Activated CD4-positive, CD25-positive, alpha-beta regulatory T cell treated with anti-CD3 and anti-CD28 coated beads, Interleukin-2, amount 50 U/mL, for 72 hours (primary cell): ENCODE data around the gene C5orf58.
A peak's percentile ranks its signal among the peaks of the same experiment; 100 is the strongest.
"Not testable (repeated sequence)": the region's sequence is repeated elsewhere in the genome, so short reads cannot be mapped to it uniquely, and the experiment has no call there.

Experiments used
- DNase-seq: peaks from one replicate; pipeline ENCODE4 v3.0.0; 2021

C5orf58 gene

DNA sequence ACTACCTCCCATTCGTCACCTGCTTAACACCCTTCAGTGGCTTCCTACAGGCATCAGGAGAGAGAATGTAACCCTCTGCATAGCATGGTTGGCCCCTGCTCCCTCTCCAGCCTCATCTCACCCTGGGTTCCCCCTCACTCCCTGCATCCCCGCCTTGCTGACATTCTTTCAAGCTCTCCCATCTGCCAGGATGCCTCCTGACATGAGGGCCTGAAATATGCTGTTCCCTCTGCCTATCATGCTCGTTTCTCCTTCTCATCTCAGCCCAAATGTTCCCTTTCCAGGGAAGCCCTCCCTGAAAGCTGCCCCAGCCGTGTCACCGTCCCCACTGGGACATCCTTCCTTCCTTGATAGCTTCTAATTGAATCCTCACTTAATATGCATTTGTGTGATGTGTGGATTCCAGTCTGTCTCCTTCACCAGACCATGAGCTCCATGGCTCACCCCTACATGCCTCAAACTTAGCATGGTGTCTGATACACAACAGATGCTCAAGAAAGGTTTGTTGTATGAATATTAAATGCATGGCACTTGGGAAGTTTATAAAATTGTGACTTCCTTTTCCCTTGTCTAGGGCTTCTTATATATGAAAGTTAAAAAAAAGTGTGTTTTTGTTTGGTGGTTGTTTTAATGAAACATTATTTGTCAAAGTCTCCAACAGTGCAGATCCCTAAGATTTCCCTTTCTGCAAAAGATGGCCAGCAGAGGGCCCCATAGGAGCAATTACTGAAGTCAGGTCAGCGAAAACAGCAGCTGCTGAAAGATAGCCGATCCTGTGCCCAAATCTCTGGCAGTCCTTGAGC lies 7.3 kb upstream of the C5orf58 start:
- DNase-seq = peak; percentile 72

DNA sequence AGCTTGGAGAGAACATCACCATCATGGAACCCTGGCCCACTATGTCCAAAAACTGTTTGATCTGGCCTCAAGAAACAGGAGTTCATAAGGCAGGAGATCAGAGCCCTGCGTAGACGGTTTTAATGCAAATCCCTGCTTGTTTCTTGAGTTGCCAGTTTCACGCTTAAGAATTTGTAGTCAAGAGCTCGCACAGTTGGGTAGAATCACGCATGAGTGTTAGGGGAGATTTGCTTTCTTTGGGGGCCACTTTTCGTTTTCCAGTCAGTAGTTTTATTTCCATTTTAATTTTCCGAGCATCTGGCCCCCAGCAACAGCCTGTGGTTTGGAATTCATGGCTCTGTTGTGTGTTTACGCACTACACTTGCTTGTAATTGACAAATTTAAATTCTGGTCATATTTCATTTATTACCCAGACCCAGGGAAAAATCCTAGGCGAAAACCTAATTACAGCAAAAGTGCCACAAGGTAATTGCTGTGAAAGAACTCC lies 6.6 kb upstream of the C5orf58 start:
- no peak for DNase-seq

DNA sequence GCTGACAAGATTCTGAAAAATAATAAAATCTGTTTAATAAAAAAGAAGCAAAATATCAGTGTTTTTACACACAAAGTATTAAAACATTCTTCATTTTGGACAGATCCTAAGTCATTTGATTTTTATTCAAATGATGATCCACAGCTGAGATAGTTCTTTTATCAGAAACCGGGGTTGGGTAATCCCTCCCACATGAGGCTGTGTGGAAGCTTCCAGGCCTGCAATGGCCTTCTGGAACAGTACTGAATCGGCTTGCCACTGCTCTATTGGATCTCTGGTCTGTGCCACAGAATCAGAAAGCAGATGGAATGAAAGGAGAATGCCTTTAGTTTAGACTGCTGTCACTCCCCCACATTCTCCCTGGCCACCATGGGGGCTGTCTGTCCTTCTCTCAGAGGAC lies 6.1 kb upstream of the C5orf58 start:
- DNase-seq = no peak

DNA sequence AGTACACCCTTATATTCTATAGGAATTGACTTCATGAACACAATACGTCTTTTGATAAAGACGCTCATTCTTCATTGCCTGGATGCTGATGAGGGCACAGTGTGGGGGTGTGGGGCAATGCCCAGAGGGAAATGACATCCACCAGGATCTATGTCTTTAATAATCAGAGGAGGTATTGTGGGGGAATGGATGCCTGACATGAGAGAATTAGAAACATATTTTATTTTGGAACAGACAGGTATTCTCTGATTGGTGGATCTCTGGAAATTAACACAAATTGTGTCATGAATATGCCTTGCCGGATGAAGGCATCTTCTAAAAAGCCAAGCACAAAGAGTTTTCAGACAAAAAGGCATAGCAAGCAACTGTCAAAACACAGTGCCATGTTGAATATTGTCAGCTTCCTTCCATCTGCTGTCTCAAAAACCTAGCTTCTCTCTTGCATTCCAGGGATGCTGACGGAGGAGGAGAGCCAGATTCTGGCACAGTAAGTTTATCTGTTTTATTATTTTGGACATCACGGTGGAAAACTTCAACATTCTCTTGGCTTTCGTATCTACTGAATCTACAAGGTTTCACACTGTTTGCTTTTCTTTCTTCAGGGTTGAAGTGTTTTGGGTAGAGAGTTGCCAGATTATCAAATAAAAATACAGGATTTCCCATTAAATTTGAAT lies 3.9 kb upstream of the C5orf58 start:
- DNase-seq = no peak

DNA sequence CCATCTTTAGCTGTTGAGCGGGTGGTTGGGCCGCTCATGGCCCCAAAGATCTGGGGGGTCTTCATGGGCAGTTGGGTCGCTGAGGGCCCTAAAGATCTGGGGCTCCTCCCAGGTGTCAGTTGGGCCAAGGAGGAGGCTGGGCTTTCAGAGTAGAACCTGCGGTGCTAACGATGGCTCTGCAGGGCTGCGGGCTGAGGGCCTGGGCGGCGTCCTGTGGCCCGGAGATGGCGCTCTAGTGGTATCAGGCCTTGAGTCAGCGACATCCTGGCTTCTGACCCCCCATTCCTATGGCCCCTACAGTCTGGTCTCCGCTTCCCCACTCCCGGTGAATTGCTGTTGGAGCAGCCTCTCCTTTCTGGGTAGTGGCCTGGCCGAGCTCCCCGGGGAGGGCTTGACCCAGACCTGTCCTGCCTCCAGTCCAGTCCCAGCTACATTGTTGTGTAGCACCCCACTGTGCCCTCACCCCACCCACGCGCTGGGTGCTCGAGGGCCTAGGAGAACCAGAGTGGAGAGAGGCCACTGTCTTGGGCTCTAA lies 640 bp downstream of the C5orf58 start:
- no peak for DNase-seq

DNA sequence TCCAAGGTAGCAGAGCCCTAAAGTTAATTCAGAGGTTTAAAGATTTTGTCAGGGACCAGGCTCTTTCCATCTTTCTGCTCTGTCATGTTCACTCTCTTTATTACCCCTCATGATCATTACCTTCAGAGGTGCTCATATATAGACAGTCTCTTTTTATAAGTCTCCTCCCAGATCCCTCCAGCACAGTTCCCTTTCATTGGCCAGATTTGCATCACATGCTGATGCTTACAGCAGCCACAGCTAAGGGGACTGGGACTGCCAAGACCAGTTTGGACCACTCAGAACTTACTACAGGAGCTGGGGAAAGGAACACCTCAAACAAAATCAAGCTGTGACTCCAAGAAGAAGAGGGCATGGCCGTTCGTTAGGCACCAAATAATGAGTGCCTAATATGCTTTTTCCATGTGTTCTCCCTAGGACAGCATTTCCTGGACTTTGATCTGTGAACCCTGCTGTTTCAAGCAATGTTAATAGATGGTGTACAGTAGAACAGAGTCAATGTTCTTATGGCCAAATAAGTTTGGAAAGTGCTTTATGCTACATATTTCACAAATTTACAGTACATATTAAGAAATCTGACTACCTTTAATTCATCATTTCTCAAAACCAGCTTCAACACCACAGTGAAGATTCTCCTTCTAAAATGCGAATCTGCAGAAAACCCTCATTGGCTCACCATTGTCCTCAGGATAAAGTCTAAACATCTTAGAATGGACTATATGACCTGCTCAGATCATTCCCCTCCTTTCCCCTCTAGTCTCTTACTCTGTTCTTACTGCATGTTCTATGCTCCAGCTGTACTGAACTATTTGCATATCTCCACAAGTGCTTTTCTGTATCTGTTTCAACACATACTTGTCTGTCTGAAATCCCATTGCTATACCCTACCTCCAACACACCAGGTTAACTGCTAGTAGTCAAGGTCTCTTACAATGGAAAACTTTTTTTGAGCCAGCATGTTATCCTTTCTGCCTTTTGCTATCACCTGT lies 3.4 kb downstream of the C5orf58 start:
- DNase-seq = no peak

DNA sequence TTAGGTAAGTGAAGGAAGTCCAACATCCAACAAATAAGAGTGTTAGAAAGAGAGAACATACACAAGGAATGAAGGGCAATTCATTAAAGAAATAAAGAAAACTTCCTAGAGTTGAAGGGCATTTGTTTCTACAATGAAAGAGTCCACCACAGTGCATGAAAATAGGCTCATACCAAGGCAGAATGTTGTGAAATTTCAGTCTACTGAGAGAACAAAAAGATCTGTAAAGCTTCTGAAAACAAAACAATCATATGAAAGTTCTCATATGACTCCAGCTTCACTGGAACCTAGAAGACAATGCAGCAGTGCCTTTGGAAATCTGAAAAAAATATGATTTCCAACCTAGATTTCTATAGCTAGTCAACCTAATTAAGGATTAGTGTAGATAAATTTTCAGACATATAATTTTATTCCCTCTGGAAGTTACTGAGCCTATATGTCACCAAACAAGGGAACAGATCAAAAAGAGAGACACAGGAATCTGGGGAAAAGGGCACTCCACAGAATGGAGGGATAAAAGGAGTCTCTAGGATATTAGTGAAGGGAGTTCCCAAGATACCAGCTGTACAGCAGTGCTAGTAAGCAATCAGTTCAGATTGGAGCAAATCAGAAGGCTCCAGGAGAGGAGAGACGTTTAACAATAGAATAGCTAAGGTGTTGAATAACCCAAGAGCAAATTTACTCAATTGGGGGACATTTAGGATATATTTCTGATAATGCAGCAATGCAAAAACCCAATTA lies 5.8 kb downstream of the C5orf58 start:
- DNase-seq = no peak

DNA sequence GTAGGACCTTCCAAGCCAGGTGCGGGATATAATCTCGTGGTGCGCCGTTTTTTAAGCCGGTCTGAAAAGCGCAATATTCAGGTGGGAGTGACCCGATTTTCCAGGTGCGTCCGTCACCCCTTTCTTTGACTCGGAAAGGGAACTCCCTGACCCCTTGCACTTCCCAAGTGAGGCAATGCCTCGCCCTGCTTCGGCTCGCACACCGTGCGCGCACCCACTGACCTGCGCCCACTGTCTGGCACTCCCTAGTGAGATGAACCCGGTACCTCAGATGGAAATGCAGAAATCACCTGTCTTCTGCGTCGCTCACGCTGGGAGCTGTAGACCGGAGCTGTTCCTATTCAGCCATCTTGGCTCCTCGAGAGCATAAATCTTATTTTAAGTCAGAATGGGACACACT lies 12.7 kb downstream of the C5orf58 start:
- not testable (repeated sequence) for DNase-seq

DNA sequence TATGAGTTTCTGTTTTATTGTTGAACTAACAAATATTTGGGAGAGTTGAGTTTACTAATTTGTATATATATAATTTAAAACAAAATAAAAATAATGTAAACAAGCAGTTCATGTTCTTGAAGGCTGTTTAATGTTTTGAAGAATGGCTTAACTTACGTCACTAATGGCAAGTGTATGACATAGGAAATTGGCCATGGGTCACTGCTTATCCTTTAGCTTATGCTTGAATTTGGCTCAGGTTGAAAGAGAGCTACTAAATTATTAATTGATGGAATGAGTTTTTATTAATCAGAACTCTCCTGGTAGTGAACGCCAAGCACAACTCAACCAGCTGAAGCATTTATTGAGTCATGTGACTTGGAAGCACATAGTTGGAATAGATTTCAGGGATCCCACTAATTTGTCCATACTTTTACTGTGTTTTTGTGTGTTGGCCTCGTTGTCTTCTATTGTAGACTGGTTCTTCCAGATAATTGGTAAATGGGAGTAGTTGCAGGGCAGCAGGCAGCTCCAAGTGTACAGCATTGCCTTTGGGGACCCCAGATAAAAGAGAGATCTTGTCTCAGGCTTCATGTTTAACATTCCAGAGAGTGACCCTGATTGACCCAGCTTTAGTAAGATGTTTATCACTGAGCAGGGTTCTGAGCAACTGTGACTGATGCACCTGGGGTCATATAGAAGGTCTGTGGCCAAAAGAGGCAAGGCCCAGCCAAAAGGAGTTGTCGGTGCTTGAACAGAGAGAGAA lies 13.5 kb downstream of the C5orf58 start:
- DNase-seq = no peak

DNA sequence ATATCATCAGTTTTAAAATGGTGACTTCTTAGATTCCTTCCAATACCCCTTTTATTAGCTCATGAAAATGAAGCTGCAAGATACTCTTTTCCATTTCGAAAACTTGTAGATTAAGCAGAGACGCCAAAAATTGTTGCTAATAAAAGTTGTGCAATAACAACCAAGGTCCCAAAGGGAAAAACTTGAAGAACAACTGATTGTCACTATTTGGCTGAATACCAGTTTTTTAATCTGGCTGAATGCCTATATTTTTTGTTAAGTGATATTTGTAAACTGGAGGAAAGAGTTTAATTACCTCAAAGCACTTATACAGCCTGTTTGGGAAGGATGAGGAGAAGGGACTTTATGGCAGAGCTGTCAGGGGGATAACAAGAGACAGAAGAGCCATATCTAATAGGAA lies 14.6 kb downstream of the C5orf58 start:
- DNase-seq = no peak

DNA sequence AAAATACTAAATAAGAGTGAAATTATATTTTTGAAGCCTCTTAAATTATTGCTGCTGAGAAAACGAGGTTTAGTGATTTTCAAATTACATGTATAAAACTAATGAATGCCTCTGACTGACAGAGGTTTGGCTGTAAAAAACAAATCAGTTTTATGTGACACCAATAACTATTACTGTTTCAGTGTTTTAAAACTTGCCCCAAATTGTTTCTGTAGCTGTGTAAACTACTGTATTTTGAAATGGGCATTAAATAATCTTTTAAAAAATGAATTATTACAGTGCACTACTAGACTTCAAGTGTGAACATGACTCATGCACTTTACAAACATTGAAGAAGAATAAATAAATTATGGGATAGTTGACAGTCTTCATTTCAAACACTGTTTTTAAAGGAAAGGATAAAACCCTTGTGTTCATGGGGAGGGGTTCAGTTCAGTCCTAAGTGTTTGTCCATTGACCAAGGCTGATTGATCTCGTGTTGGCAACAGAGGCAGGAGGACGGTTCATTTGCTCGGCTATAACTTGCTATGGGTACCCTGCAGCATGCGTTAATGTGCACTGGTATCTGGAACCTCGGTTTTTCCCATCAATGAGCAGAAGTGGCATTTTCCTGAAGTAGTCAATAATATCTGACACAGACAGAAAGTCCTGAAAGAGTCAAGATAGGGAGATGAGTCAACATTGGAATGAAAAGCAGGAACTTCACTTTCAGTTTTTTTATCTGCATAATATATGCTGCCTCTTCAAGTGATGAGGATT lies 15.6 kb downstream of the C5orf58 start:
- no peak for DNase-seq

DNA sequence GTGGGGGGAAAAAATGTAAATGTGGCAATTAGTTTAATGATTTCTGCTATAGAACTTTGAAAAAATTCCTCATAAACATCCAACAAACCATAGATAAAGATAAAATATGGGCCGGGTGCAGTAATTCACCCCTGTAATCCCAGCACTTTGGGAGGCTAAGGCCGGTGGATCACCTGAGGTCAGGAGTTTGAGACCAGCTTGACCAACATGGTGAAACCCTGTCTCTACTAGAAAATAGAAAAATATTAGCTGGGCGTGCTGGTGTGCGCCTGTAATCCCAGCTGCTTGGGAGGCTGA lies 16.1 kb downstream of the C5orf58 start:
- DNase-seq = not testable (repeated sequence)

DNA sequence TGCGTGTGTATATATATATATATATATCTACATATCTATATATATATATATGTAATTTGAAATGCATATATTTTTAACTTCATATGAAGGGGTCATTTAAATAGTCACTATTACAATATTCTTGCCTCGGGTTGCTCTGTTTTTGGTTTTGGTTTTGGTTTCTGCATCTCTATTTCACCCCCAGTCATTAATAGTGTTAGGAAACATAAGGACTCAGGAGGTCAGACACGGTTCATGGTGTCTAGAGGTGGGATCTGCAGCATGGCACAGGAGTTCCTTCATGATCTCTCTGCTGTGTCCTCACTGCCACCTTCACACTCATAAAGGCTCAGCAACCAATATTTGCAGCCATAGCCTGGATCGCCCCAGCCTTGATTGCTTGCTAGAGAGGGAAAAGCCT lies 16.6 kb downstream of the C5orf58 start:
- no peak for DNase-seq

DNA sequence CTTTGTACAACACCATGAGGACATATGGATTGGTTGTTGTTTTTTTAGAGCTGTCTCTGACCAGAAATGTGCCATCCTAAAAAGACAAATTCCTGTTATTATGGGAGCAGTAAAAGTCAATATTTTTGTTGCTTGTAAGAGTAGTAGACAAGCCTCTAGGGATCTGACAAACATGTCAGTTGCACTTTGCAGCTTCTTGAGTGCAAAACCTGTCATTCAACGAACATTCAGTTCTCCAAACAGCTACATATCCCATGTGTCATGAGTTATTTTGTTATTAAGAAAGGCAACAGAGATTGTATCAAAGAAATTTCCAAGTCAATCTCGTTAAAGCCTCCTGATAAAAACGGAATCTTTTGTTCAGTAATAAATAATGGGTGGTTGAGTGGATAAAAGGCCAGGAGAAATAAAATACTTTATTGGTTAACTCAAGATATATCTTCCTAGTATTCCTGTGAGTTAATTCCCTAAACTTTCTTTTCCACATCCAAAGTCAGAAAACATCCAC lies 18.1 kb downstream of the C5orf58 start:
- no peak for DNase-seq

DNA sequence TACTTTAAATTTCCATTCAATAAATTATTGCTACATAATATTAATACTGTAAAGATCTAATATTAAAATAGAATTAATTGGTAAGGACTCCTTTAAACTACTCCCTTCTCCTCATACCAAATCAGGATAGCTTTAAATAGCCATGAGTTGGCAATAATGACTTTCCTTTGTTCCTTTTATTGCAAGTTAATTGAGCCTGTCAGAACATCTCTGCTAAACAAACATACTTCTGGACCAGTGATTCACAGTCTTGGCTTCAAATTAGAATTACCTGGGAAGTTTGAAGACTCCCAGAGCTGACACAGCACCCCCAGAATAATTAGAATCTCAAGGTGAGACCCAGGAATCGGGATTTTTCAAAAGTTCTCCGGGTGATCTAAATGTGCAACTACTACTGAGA lies 18.7 kb downstream of the C5orf58 start:
- no peak for DNase-seq

DNA sequence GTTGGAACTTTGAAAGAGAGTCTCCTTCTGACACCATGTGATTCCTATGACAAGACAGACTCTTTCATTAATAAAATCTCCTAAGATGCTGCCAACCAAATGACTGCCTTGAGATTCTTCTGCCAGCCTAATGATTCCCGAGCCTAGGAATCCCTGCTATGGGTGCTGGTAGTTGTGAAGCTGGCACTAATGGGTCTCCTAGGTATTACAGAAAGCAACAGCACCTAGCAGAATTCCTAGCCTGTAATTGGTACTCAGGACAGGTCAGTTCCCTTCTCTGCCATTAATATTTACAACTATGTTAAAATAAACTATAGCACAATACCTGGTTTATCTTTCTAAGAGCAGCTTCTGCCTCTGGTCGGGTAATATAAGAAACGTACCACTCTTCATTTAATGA lies 19.3 kb downstream of the C5orf58 start:
- DNase-seq = no peak

DNA sequence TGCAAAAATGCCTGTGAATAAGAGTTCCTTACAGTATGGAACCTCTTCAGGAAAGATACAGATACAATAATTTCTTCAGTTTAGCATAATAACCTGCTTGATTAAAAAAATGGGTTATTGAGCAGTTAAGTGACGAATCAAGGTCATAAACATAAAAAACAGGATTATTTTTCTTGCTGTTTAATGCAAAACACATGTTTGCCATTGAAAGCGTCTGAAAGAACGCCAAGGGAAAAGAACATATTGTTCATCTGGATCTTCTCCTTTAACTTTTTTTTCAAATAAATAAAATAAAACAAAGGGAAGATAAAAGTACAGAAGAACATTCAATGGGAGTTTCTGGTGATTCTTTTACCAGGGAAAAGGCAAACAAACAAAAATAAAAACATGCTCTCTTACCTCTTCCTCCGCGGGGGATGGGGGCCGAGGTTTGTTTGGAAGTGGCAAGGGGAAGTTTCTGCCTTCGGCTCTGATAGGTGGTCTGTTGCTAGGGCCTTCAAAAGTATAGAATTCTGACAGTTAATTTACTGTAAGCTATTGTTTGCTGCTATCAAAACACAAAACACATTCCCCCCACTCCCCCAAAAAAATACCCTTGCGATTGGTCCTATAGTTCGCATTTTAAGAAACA lies 20.1 kb downstream of the C5orf58 start:
- DNase-seq = no peak

DNA sequence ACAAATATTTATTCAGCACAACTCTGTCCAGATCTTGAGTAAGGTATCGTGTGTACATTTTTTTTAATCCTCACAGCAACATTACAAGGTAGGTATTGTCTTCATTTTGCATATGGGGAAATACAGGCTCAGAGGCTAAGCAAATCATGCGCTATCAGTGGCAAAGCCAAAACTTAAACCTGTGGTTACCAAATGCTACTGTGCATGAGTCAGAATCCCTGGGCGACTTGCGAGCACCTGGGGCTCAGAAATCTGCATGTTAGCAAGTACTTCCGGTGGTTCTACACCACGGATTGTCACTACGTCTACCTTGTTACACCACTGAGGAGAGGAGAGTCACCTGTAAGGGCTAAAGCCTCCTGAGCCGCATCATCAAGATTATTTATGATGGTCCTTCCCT lies 21.3 kb downstream of the C5orf58 start:
- DNase-seq = no peak

DNA sequence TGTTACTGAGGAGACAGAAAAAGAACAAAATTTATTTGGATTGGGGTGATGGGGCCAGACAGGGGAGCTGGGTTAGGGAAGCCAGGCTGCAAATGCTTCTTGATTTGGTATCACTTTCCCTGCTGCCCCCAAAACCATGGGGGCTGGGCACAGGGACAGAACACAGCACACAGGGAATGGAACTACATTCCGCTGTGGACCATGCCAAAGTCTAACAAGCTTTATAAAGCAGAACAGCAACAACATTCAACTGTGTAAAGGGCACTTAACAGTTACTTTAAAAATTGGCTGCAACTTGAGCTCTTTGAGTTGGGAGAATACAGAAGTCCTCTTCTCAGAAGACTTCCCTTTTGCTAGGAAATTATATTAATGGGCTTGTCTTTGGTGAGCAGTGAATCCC lies 23.8 kb downstream of the C5orf58 start:
- no peak for DNase-seq

DNA sequence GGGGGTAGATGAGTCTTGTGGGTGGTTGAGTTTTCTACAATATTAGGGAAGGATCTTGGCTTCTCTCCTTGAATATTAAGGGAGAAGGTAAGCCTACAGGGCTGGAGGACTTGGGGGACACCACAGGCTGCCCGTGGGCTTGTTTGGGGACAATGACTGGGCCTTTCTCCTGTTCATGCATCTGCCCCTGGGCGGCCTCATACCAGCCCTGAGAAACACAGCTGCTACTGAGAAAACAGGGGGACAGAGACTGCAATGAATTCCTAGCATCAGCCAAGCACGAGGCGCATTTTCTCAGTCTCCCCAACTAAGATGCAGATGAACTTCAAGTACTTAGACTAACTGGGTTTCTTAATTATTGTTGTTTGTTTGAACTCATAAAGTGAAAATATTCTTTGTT lies 24.6 kb downstream of the C5orf58 start:
- DNase-seq = no peak
